Neural cell (in vitro differentiated cells): Measurements from ENCODE around the gene POLR2L.

Source experiments
- EP300 ChIP-seq: fragments of 450-650 bp; conservative IDR thresholded peaks from 2 replicates; pipeline ENCODE4 v1.6.1; 2014; ENCODE audit warnings: antibody characterized with exemption, mild to moderate bottlenecking, moderate library complexity; ENCODE audit not compliant: poor library complexity, severe bottlenecking
- EZH2 ChIP-seq: fragments of 200-600, 300-800 bp; shearing (Covaris generic), sonication (generic); IDR thresholded peaks from 2 replicates; pipeline ENCODE4 v1.6.1; 2014; ENCODE audit warnings: antibody characterized with exemption, low read length, borderline replicate concordance, mild to moderate bottlenecking; ENCODE audit not compliant: insufficient read depth, poor library complexity, severe bottlenecking
- RAD21 ChIP-seq: fragments of 450-650 bp; conservative IDR thresholded peaks from 2 replicates; pipeline ENCODE4 v1.6.1; 2014; ENCODE audit warnings: antibody characterized with exemption, mild to moderate bottlenecking, moderate library complexity
- SMC3 ChIP-seq: fragments of 450-650 bp; conservative IDR thresholded peaks from 2 replicates; pipeline ENCODE4 v1.6.1; 2014; ENCODE audit warnings: antibody characterized with exemption, mild to moderate bottlenecking, moderate library complexity; ENCODE audit not compliant: poor library complexity
- TAF1 ChIP-seq: IDR thresholded peaks from 2 replicates; pipeline ENCODE4 v1.6.1; 2012; ENCODE audit warnings: low read depth
- TF ChIP-seq, protein P1 (sequence below): fragments of 450-650 bp; IDR thresholded peaks from 2 replicates; pipeline ENCODE4 v1.5.1; 2014; ENCODE audit warnings: antibody characterized with exemption, mild to moderate bottlenecking, moderate library complexity; ENCODE audit not compliant: poor library complexity, severe bottlenecking

DNA sequence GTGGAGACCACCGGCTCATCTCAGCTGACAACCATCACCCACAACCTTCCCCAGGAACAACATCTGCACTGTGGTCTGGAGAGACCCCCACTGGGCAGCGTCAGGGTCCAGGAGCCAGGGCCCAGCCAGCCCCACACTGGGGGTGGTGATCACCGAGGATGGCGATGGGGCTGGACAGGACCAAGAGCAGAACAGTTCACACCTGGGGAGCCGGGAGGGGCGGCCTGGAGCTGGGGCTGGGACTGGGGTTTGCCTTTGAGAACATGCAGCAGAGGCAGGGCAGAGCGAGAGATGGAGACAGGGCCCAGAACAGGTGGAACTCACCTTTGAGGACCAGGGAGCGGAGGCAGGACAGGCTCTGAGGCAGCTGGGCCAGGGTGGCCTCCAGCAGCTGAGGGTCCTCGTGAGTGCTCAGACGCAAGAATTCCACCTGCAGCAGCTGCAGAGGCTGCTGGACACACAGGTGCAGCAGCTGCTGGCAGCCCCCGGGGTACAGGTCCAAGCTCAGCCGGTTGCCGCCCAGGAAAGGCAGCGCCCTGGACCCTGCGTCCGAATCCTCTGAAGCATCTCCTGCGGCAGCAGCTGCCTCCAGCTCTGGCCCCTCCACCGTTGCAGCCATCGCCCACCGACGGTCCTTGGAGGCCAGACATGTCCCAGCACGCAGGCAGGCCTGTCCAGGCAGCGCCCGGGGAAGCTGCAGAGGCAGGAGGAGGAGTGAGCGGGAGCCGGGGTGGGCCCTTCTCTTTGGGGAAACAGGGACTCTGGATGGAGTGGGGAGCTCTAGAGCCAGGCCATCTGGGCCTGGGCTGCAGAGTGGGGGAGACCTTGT is 38.3 kb downstream of the POLR2L start:
- TF ChIP-seq, protein P1, sequence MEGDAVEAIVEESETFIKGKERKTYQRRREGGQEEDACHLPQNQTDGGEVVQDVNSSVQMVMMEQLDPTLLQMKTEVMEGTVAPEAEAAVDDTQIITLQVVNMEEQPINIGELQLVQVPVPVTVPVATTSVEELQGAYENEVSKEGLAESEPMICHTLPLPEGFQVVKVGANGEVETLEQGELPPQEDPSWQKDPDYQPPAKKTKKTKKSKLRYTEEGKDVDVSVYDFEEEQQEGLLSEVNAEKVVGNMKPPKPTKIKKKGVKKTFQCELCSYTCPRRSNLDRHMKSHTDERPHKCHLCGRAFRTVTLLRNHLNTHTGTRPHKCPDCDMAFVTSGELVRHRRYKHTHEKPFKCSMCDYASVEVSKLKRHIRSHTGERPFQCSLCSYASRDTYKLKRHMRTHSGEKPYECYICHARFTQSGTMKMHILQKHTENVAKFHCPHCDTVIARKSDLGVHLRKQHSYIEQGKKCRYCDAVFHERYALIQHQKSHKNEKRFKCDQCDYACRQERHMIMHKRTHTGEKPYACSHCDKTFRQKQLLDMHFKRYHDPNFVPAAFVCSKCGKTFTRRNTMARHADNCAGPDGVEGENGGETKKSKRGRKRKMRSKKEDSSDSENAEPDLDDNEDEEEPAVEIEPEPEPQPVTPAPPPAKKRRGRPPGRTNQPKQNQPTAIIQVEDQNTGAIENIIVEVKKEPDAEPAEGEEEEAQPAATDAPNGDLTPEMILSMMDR, result no peak
- TF ChIP-seq EZH2 (no peak), SMC3 (no peak), EP300 (no peak), RAD21 (no peak), TAF1 (no peak)
